IPS-11a (cell line): ENCODE data around the gene SPAG9.

ENCODE experiments used
- H3K4me3 ChIP-seq: one replicate; pipeline ENCODE4 v1.5.1; 2013; ENCODE audit warnings: low read depth, low read length, control low read depth

Gene SPAG9

GRCh38 chr17:50959341-50959740, 161.3 kb downstream of the SPAG9 start:
- no peak overlapping the region for H3K4me3 ChIP-seq

- no peak overlapping the region for H3K4me3 ChIP-seq
These were observed 162.8 kb downstream of the SPAG9 start for GRCh38 chr17:50957600-50958575.

- H3K4me3 ChIP-seq, result no peak overlapping the region
These were observed 163.7 kb downstream of the SPAG9 start for GRCh38 chr17:50956750-50957523.

GRCh38 chr17:50956409-50956749, 164.3 kb downstream of the SPAG9 start:
- H3K4me3 ChIP-seq, result no peak overlapping the region

GRCh38 chr17:50955667-50956120, 165.0 kb downstream of the SPAG9 start:
- no peak overlapping the region for H3K4me3 ChIP-seq

GRCh38 chr17:50955160-50955559, 165.5 kb downstream of the SPAG9 start:
- no peak overlapping the region for H3K4me3 ChIP-seq

- no peak overlapping the region for H3K4me3 ChIP-seq
These were observed 166.0 kb downstream of the SPAG9 start for GRCh38 chr17:50954641-50955121.

- no peak overlapping the region for H3K4me3 ChIP-seq
These were observed 166.7 kb downstream of the SPAG9 start for GRCh38 chr17:50953831-50954601.

GRCh38 chr17:50953518-50953830, 167.2 kb downstream of the SPAG9 start:
- no peak overlapping the region for H3K4me3 ChIP-seq

- H3K4me3 ChIP-seq, result no peak overlapping the region
These were observed 167.8 kb downstream of the SPAG9 start for GRCh38 chr17:50952889-50953288.

GRCh38 chr17:50952013-50952412, 168.7 kb downstream of the SPAG9 start:
- H3K4me3 ChIP-seq, result no peak overlapping the region

- no peak overlapping the region for H3K4me3 ChIP-seq
These were observed 170.4 kb downstream of the SPAG9 start for GRCh38 chr17:50949989-50950877.

GRCh38 chr17:50949128-50949988, 171.3 kb downstream of the SPAG9 start:
- no peak overlapping the region for H3K4me3 ChIP-seq

GRCh38 chr17:50948711-50949110, 172.0 kb downstream of the SPAG9 start:
- no peak overlapping the region for H3K4me3 ChIP-seq

- H3K4me3 ChIP-seq, result no peak overlapping the region
These were observed 172.7 kb downstream of the SPAG9 start for GRCh38 chr17:50947782-50948543.

- H3K4me3 ChIP-seq, result no peak overlapping the region
These were observed 173.5 kb downstream of the SPAG9 start for GRCh38 chr17:50946891-50947781.

GRCh38 chr17:50946223-50946890, 174.3 kb downstream of the SPAG9 start:
- H3K4me3 ChIP-seq, result no peak overlapping the region
